Measurements from ENCODE around the gene MCIDAS.
A peak's percentile ranks its signal among the peaks of the same experiment; 100 is the strongest.

The MCIDAS gene

DNA sequence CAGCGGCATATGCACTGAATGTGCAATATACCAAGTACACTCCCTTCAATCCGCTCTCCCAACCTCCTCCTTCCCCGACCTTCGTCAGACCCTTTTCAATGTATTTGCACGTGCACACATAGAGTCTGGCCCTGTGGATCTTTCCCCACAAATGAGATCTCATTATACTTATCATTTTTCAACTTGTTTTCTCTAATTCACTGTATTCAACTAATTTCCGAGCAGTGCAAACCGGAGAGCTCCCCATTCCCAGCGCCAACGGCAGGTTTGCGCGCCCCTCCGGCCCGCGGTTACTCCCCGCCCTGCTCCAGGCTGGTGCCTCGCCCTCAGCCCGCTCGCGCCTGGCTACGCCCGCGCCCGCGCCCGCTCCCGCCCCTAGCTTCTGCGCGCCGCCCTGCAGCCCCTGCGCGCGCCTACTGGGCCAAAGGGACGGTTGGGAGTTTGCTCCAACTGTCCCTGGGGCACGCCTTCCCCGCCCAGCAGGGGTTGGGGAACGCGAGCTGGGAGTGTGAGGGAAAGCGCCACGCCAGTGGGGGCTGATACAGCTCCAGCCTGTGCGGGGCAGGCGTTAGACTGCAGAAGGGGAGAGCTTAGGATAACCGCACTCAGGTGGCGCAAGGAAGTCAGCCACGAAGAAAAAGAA is 50.8 kb downstream of the MCIDAS start:
- Histone ChIP-seq H3K27me3 (ENCODE audit: insufficient read depth, low read length, poor library complexity) (peaks cover 28% of the 10 kb centered on the region), H3K4me3 (ENCODE audit: low read depth in 1 of 2, low read length in 2 of 2) (no peak overlapping the region), H3K36me3 (ENCODE audit: insufficient read depth, low read length) (no peaks in the 10 kb centered on the region), H3K4me1 (ENCODE audit: insufficient read depth, low read length) (peaks cover 18% of the 10 kb centered on the region), H2AFZ (ENCODE audit: low read depth, low read length) (no peak overlapping the region), H3K27ac (ENCODE audit: low read length) (no peak overlapping the region), H3K9me3 (ENCODE audit: insufficient read depth, low read length, severe bottlenecking) (no peaks in the 10 kb centered on the region), H3K79me2 (ENCODE audit: insufficient read depth, low read length) (no peaks in the 10 kb centered on the region), H3K4me2 (ENCODE audit: insufficient read depth, low read length) (no peak overlapping the region), H3K9ac (ENCODE audit: low read depth, low read length) (no peak overlapping the region), H4K20me1 (ENCODE audit: insufficient read depth, low read length) (no peaks in the 10 kb centered on the region)
- DNase-seq: no peak
- TF ChIP-seq, protein P1, sequence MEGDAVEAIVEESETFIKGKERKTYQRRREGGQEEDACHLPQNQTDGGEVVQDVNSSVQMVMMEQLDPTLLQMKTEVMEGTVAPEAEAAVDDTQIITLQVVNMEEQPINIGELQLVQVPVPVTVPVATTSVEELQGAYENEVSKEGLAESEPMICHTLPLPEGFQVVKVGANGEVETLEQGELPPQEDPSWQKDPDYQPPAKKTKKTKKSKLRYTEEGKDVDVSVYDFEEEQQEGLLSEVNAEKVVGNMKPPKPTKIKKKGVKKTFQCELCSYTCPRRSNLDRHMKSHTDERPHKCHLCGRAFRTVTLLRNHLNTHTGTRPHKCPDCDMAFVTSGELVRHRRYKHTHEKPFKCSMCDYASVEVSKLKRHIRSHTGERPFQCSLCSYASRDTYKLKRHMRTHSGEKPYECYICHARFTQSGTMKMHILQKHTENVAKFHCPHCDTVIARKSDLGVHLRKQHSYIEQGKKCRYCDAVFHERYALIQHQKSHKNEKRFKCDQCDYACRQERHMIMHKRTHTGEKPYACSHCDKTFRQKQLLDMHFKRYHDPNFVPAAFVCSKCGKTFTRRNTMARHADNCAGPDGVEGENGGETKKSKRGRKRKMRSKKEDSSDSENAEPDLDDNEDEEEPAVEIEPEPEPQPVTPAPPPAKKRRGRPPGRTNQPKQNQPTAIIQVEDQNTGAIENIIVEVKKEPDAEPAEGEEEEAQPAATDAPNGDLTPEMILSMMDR (IDR thresholded peaks at IDR 0.05; ENCODE audit: borderline replicate concordance, extremely low read depth, low read length, poor library complexity, severe bottlenecking): no peak
- TF ChIP-seq EZH2 (IDR thresholded peaks at IDR 0.05; ENCODE audit: borderline replicate concordance, low read depth, low read length, severe bottlenecking): no peak
- ATAC-seq (ENCODE audit: insufficient read depth, low read depth): no peak

DNA sequence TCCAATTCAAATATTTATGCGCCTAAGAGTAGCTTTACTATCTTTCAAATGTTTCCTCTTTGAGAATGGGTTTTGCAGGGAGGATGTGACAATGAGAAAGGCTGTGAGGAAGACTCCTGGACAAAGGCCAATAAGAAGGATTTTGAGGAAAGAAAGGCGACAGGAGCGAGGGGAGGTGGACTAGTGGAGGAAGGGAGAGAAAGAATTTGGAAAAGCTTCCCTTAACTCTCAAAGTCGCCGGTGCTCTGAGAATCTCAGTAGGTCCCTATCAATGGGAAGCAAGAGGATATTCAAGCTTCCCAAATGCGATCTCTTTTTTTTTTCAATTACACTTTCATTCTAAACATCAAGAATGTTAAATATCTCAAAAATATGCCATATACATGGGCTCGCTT is 51.3 kb downstream of the MCIDAS start:
- no peak overlapping the region for H3K4me2 ChIP-seq (ENCODE audit: insufficient read depth, low read length)
- DNase-seq (no peak), ATAC-seq (ENCODE audit: insufficient read depth, low read depth) (no peak)
- H2AFZ ChIP-seq (ENCODE audit: low read depth, low read length): no peak overlapping the region
- H3K36me3 ChIP-seq (ENCODE audit: insufficient read depth, low read length): no peaks in the 10 kb centered on the region
- TF ChIP-seq, protein P1 (IDR thresholded peaks at IDR 0.05; ENCODE audit: borderline replicate concordance, extremely low read depth, low read length, poor library complexity, severe bottlenecking): no peak
- TF ChIP-seq EZH2 (IDR thresholded peaks at IDR 0.05; ENCODE audit: borderline replicate concordance, low read depth, low read length, severe bottlenecking): no peak
- no peaks in the 10 kb centered on the region for H3K9me3 ChIP-seq (ENCODE audit: insufficient read depth, low read length, severe bottlenecking)
- H3K27ac ChIP-seq (ENCODE audit: low read length): no peak overlapping the region
- peaks cover 18% of the 10 kb centered on the region for H3K4me1 ChIP-seq (ENCODE audit: insufficient read depth, low read length)
- H3K9ac ChIP-seq (ENCODE audit: low read depth, low read length): no peak overlapping the region
- no peaks in the 10 kb centered on the region for H3K79me2 ChIP-seq (ENCODE audit: insufficient read depth, low read length)
- peaks cover 24% of the 10 kb centered on the region for H3K27me3 ChIP-seq (ENCODE audit: insufficient read depth, low read length, poor library complexity)
- H4K20me1 ChIP-seq (ENCODE audit: insufficient read depth, low read length): no peaks in the 10 kb centered on the region
- no peak overlapping the region for H3K4me3 ChIP-seq (ENCODE audit: low read depth in 1 of 2, low read length in 2 of 2)

DNA sequence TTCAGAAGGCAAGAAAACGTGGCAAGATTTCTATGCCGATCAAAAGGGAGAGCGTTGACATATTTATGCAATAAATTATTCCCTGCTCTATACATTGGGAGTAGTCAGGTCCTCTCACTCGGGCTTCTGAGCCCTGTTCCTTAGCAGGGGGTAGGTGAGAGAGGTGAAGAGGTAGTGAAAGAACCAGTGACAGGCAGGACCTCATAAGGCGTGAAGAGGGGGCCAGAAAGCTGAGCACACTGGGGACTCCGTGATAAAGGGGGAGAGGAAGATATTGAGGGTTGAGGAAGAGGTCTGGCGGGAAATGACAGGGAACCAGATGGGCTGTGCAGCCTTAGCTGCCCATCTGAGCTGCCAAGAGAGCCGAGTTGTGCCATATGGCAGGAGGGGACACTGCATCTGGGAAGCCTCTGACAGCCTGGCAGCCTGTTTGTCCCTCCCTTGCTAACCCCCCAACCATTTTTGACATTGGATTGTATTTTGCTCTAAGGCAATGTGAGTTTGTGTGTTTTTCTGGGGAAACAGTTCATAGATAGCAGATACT is 53.4 kb downstream of the MCIDAS start:
- TF ChIP-seq EZH2 (IDR thresholded peaks at IDR 0.05; ENCODE audit: borderline replicate concordance, low read depth, low read length, severe bottlenecking): no peak
- TF ChIP-seq, protein P1 (IDR thresholded peaks at IDR 0.05; ENCODE audit: borderline replicate concordance, extremely low read depth, low read length, poor library complexity, severe bottlenecking): no peak
- no peaks in the 10 kb centered on the region for H3K79me2 ChIP-seq (ENCODE audit: insufficient read depth, low read length)
- H3K27ac ChIP-seq (ENCODE audit: low read length): no peak overlapping the region
- H3K4me3 ChIP-seq (ENCODE audit: low read depth in 1 of 2, low read length in 2 of 2): peak overlapping the region in 1 of 2 experiments; percentile 46; a peak in 2 of 4 replicates
- H3K36me3 ChIP-seq (ENCODE audit: insufficient read depth, low read length): no peaks in the 10 kb centered on the region
- ATAC-seq (ENCODE audit: insufficient read depth, low read depth) (peak; percentile 13; the same call in 1 of the 3 replicates), DNase-seq (no peak)
- peak overlapping the region; percentile 13; the same call in 1 of the 2 replicates for H3K9ac ChIP-seq (ENCODE audit: low read depth, low read length)
- H3K4me2 ChIP-seq (ENCODE audit: insufficient read depth, low read length): peak overlapping the region; percentile 63
- peaks cover 18% of the 10 kb centered on the region for H3K4me1 ChIP-seq (ENCODE audit: insufficient read depth, low read length)
- no peaks in the 10 kb centered on the region for H3K9me3 ChIP-seq (ENCODE audit: insufficient read depth, low read length, severe bottlenecking)
- peaks cover 17% of the 10 kb centered on the region for H3K27me3 ChIP-seq (ENCODE audit: insufficient read depth, low read length, poor library complexity)
- H4K20me1 ChIP-seq (ENCODE audit: insufficient read depth, low read length): no peaks in the 10 kb centered on the region
- H2AFZ ChIP-seq (ENCODE audit: low read depth, low read length): 0 out of 2 replicates have a peak overlapping the region, but pooled peaks have one; percentile 7

All from DND-41 (cell line).